ENCODE data around the gene ERVW-1. TPM values are rescaled to one million over a fixed set of nuclear protein-coding genes. Genes with fewer than 3 reads are reported as not detected.

ERVW-1 gene
- total and polyA plus RNA-seq, 4 experiments from 2014 or later: 0.12 TPM; not detected in 3

DNA sequence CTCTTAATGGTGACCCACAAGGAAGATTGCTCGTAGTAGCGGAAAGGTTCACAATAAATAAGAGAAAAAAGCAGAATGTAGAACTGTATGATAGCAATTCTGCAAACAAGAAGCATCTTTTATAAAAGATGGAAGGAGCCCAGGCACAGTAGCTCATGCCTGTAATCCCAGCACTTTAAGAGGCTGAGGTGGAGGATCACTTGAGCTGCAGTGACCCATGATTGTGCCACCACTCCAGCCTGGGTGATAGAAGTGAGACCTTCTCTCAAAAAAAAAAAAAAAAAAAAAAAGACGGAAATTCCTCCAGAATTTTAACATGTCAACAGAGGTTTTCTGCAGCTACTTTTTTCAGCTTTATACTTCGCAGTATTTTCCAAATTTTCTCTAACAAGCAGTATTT is 17.2 kb downstream of the ERVW-1 start:
- Mint-ChIP-seq H3K9me3 (no peaks in the 10 kb centered on the region), H3K4me3 (no peak overlapping the region), H3K36me3 (peaks cover 5 to 19% of the 10 kb centered on the region in 2 donors), H3K27me3 (no peaks in the 10 kb centered on the region), H3K27ac (no peak overlapping the region), H3K4me1 (peaks cover 0 to 2% (median 0%) of the 10 kb centered on the region in 4 donors)
- H3K36me3 ChIP-seq (ENCODE audit: insufficient read depth, low read length): peaks cover 5% of the 10 kb centered on the region
- no peaks in the 10 kb centered on the region for H3K4me1 ChIP-seq (ENCODE audit: insufficient read depth, low read length)
- CTCF ChIA-PET (ENCODE audit: partially characterized antibody): interaction anchor here (0.8 to 6.3 kb wide), 13 partner anchors 8 to 68 kb away, joined by 3 to 42 read pairs (median 6); partner anchors contain the start of genes GATAD1, PEX1 and RBM48
- POLR2A ChIA-PET (ENCODE audit: partially characterized antibody): interaction anchor here (1.6 kb wide), 1 partner anchor 12 kb away, joined by 5 read pairs; no protein-coding TSS in a partner anchor
- DNase-seq: no peak
- no peak overlapping the region for H3K27ac ChIP-seq (ENCODE audit: low read depth, low read length)
- no peaks in the 10 kb centered on the region for H3K9me3 ChIP-seq (ENCODE audit: control insufficient read depth in 1 of 2, low read length in 2 of 2)
- intact Hi-C loops (cut with micrococcal nuclease): loop anchor here (5.0 kb wide), 1 partner anchor 628 kb away; no protein-coding TSS in a partner anchor
- H3K27me3 ChIP-seq (ENCODE audit: insufficient read depth, low read length): no peaks in the 10 kb centered on the region
- no peak overlapping the region for H3K4me3 ChIP-seq (ENCODE audit: low read length in 2 of 2)

DNA sequence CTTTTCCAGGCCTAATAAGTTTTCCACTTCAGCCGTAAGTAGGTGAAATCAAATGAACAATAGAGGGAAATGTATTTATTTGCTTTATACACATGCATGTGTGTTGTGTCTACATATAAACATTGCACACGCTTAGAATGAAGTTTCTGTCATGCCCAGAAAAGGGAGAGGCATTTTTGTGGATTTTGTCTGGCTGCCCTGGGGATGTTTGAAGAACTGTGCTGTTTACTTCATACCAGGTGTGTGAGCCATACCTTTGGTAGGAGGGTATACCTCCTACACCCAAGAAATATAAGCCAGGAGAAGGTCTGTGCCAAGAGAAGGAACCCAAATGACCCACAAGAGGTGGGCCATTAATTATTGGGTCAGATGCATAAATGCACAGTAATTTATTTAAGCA is 17.6 kb downstream of the ERVW-1 start:
- H3K27ac ChIP-seq (ENCODE audit: low read depth, low read length): no peak overlapping the region
- no peak for DNase-seq
- H3K27me3 ChIP-seq (ENCODE audit: insufficient read depth, low read length): no peaks in the 10 kb centered on the region
- Mint-ChIP-seq H3K36me3 (peaks cover 5 to 21% of the 10 kb centered on the region in 2 donors), H3K4me3 (no peak overlapping the region), H3K4me1 (peaks cover 0 to 2% (median 0%) of the 10 kb centered on the region in 4 donors), H3K27ac (no peak overlapping the region), H3K9me3 (no peaks in the 10 kb centered on the region), H3K27me3 (no peaks in the 10 kb centered on the region)
- ChIA-PET POLR2A (ENCODE audit: partially characterized antibody) (interaction anchor here (1.6 kb wide), 1 partner anchor 11 kb away, joined by 5 read pairs; no protein-coding TSS in a partner anchor), CTCF (ENCODE audit: partially characterized antibody) (interaction anchor here (1.1 to 6.3 kb wide), 6 partner anchors 10 to 49 kb away, joined by 3 to 42 read pairs (median 11); partner anchors contain the start of gene GATAD1)
- peaks cover 5% of the 10 kb centered on the region for H3K36me3 ChIP-seq (ENCODE audit: insufficient read depth, low read length)
- H3K4me1 ChIP-seq (ENCODE audit: insufficient read depth, low read length): no peaks in the 10 kb centered on the region
- H3K4me3 ChIP-seq (ENCODE audit: low read length in 2 of 2): no peak overlapping the region
- no peaks in the 10 kb centered on the region for H3K9me3 ChIP-seq (ENCODE audit: control insufficient read depth in 1 of 2, low read length in 2 of 2)
- intact Hi-C loops (cut with micrococcal nuclease): loop anchor here (5.0 kb wide), 1 partner anchor 628 kb away; no protein-coding TSS in a partner anchor

DNA sequence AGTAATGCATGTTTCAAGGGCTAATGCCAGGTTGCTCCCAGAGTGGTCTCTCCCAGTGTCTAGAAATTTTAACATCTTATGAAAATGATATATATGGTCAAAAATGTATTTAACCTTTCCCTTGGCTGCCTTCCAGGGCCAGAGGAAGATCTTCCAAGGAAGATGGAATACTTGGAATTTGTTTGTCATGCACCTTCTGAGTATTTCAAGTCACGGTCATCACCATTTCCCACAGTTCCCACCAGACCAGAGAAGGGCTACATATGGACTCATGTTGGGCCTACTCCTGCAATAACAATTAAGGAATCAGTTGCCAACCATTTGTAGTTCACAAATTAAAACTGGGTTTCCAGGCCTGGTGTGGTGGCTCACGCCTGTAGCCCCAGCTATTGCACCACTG is 21.5 kb downstream of the ERVW-1 start:
- peaks cover 10% of the 10 kb centered on the region for H3K36me3 ChIP-seq (ENCODE audit: insufficient read depth, low read length)
- POLR2A ChIA-PET (ENCODE audit: partially characterized antibody): no interaction called here
- no peaks in the 10 kb centered on the region for H3K4me1 Mint-ChIP-seq
- intact Hi-C loops (cut with micrococcal nuclease): no loop called here
- no peaks in the 10 kb centered on the region for H3K4me1 ChIP-seq (ENCODE audit: insufficient read depth, low read length)
- no peak overlapping the region for H3K4me3 Mint-ChIP-seq
- no peak overlapping the region for H3K27ac ChIP-seq (ENCODE audit: low read depth, low read length)
- no peaks in the 10 kb centered on the region for H3K27me3 ChIP-seq (ENCODE audit: insufficient read depth, low read length)
- no peaks in the 10 kb centered on the region for H3K9me3 ChIP-seq (ENCODE audit: control insufficient read depth in 1 of 2, low read length in 2 of 2)
- H3K27me3 Mint-ChIP-seq: no peaks in the 10 kb centered on the region
- CTCF ChIA-PET (ENCODE audit: partially characterized antibody): interaction anchor here (0.9 to 6.3 kb wide), 2 partner anchors 9 kb away, joined by 3 to 42 read pairs; partner anchors contain the start of gene GATAD1
- no peaks in the 10 kb centered on the region for H3K9me3 Mint-ChIP-seq
- no peak overlapping the region for H3K4me3 ChIP-seq (ENCODE audit: low read length in 2 of 2)
- DNase-seq: no peak
- peaks cover 12 to 47% of the 10 kb centered on the region in 2 donors for H3K36me3 Mint-ChIP-seq
- H3K27ac Mint-ChIP-seq: no peak overlapping the region

DNA sequence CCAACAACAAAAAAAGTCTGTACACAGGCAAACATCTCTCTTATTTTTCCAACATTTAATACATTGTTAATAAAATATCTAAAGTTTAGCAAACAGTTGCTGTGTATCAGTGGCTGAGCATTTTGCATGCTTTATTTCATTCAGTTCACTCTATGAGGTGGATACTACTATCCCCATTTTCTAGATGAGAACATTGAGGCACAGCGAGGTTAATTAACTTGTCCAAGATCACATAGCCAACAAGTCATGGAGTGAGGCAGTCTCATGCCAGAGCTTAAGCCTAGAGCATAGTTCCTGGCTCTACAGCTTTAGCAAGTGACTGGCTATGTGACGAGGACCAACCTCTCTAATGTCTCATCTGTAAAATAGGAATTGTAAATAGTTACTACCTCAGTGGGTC is 26.1 kb downstream of the ERVW-1 start:
- Mint-ChIP-seq H3K27ac (no peak overlapping the region), H3K4me3 (no peak overlapping the region), H3K27me3 (no peaks in the 10 kb centered on the region), H3K36me3 (peaks cover 18 to 53% of the 10 kb centered on the region in 2 donors), H3K9me3 (no peaks in the 10 kb centered on the region), H3K4me1 (peaks cover 2 to 16% (median 10%) of the 10 kb centered on the region in 4 donors)
- no peak for DNase-seq
- intact Hi-C loops (cut with micrococcal nuclease): no loop called here
- H3K27ac ChIP-seq (ENCODE audit: low read depth, low read length): no peak overlapping the region
- ChIA-PET POLR2A (ENCODE audit: partially characterized antibody) (no interaction called here), CTCF (ENCODE audit: partially characterized antibody) (interaction anchor here (1.8 to 2.4 kb wide), 2 partner anchors 10 to 26 kb away, joined by 5 to 8 read pairs; no protein-coding TSS in a partner anchor)
- H3K9me3 ChIP-seq (ENCODE audit: control insufficient read depth in 1 of 2, low read length in 2 of 2): no peaks in the 10 kb centered on the region
- H3K4me1 ChIP-seq (ENCODE audit: insufficient read depth, low read length): peaks cover 13% of the 10 kb centered on the region
- H3K36me3 ChIP-seq (ENCODE audit: insufficient read depth, low read length): peaks cover 10% of the 10 kb centered on the region
- no peak overlapping the region for H3K4me3 ChIP-seq (ENCODE audit: low read length in 2 of 2)
- H3K27me3 ChIP-seq (ENCODE audit: insufficient read depth, low read length): no peaks in the 10 kb centered on the region

DNA sequence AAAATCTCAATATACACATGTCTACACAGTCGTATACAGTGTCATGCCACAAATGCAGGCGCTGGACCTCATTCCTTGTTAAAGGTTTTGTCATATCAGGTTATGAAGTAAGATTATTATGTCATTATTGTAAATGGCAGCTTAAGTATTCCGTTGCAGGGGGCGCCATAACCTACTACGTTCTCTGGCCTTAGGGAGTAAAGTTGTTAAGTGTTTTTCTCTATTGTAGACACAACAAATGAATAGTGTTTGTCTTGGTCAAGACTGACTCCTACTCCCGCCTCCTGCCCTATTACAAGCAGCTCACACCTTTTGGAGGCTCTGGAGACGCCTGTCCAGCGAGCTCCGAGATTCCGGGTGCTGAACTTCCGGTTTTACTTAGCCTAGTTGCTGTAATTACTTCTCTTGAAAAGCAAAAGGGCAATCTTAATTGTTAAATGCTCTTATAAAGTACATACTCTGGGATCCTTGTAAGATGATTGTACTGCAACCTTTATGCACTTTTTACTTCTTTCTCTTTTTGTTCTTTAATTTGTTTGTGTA is 29.5 kb downstream of the ERVW-1 start:
- peaks cover 16% of the 10 kb centered on the region for H3K4me1 ChIP-seq (ENCODE audit: insufficient read depth, low read length)
- H3K27me3 ChIP-seq (ENCODE audit: insufficient read depth, low read length): no peaks in the 10 kb centered on the region
- H3K4me3 Mint-ChIP-seq: peak overlapping the region; percentile 92 to 98 (median 94)
- DNase-seq: peak; percentile 72 to 78 (median 76)
- H3K27me3 Mint-ChIP-seq: no peaks in the 10 kb centered on the region
- H3K27ac ChIP-seq (ENCODE audit: low read depth, low read length): peak overlapping the region; percentile 97
- no peaks in the 10 kb centered on the region for H3K9me3 Mint-ChIP-seq
- POLR2A ChIA-PET (ENCODE audit: partially characterized antibody): interaction anchor here (0.6 to 4.6 kb wide), 16 partner anchors 10 to 784 kb away, joined by 3 to 63 read pairs (median 7); partner anchors contain the start of genes AKAP9, ANKIB1, CYP51A1 and FAM133B
- H3K36me3 Mint-ChIP-seq: peaks cover 9 to 23% of the 10 kb centered on the region in 2 donors
- intact Hi-C loops (cut with micrococcal nuclease): loop anchor here (1.0 to 10.0 kb wide), 8 partner anchors 142 to 1363 kb away; partner anchors contain the start of genes AKAP9, CYP51A1, FAM133B and MTERF1
- no peaks in the 10 kb centered on the region for H3K36me3 ChIP-seq (ENCODE audit: insufficient read depth, low read length)
- H3K4me1 Mint-ChIP-seq: peaks cover 7 to 24% (median 13%) of the 10 kb centered on the region in 4 donors
- CTCF ChIA-PET (ENCODE audit: partially characterized antibody): interaction anchor here (0.8 to 6.0 kb wide), 20 partner anchors 10 to 798 kb away, joined by 3 to 123 read pairs (median 6); partner anchors contain the start of genes ANKIB1, KRIT1, PEX1 and RBM48
- no peaks in the 10 kb centered on the region for H3K9me3 ChIP-seq (ENCODE audit: control insufficient read depth in 1 of 2, low read length in 2 of 2)
- H3K4me3 ChIP-seq (ENCODE audit: low read length in 2 of 2): peak overlapping the region; percentile 68 to 74
- H3K27ac Mint-ChIP-seq: peak overlapping the region; percentile 98 to 99 (median 98)

DNA sequence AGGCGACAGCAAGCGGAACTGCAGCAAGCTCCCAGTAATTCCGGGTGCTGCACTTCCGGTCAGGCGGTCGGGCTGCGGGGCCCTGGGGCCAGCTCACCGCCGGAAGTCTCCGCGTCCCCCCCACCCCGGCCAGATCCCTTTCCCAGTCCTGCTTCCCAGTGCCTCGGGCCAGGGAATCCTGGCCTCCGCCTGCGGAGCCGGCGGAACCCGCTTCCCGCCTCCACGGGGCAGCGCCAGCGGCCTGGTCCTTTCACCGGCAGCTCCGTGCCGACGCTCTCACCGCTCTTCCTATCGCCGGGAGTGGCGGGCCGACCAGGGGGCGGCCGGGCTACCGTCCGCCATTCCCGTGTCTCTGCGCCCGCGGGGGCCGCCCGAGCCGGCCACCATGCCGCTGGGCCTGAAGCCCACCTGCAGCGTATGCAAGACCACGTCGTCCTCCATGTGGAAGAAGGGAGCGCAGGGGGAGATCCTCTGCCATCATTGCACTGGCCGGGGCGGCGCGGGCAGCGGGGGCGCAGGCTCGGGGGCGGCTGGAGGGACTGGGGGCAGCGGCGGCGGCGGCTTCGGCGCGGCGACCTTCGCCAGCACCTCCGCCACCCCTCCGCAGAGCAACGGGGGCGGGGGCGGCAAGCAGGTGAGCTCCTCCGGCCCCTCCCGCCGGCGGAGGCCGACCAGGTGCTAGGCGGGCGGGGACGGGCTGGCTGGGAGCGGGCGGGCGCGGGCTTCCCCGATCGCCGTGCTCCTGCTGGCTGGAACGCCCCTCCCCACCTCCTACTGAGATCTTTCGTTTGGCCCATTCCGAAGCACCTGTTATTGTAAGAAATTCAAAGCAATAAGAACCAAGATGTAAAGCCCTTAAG is 30.2 kb downstream of the ERVW-1 start, which contains the start of gene GATAD1:
GATAD1 (plus strand) TSS at position 138 of the 860 bp plus-strand sequence; CDS start at position 386, 248 bp downstream.
- H3K27me3 ChIP-seq (ENCODE audit: insufficient read depth, low read length): no peaks in the 10 kb centered on the region
- peaks cover 16% of the 10 kb centered on the region for H3K4me1 ChIP-seq (ENCODE audit: insufficient read depth, low read length)
- H3K9me3 ChIP-seq (ENCODE audit: control insufficient read depth in 1 of 2, low read length in 2 of 2): no peaks in the 10 kb centered on the region
- Mint-ChIP-seq H3K27me3 (no peaks in the 10 kb centered on the region), H3K27ac (peak within 1 kb of the TSS; percentile 98 to 99 (median 98)), H3K4me1 (peaks cover 7 to 24% (median 13%) of the 10 kb centered on the region in 4 donors), H3K4me3 (peak within 1 kb of the TSS; percentile 92 to 98 (median 94)), H3K9me3 (no peaks in the 10 kb centered on the region), H3K36me3 (peaks cover 6 to 19% of the 10 kb centered on the region in 2 donors)
- no peaks in the 10 kb centered on the region for H3K36me3 ChIP-seq (ENCODE audit: insufficient read depth, low read length)
- peak within 1 kb of the TSS; percentile 68 to 74 for H3K4me3 ChIP-seq (ENCODE audit: low read length in 2 of 2)
- POLR2A ChIA-PET (ENCODE audit: partially characterized antibody): interaction anchor here (0.6 to 4.6 kb wide), 21 partner anchors 11 to 784 kb away, joined by 3 to 63 read pairs (median 6); partner anchors contain the start of genes AKAP9, ANKIB1, CDK6 and CYP51A1
- H3K27ac ChIP-seq (ENCODE audit: low read depth, low read length): peak within 1 kb of the TSS; percentile 97
- DNase-seq: peak; percentile 81 to 86 (median 84)
- intact Hi-C loops (cut with micrococcal nuclease): loop anchor here (1.0 to 10.0 kb wide), 12 partner anchors 23 to 1363 kb away; partner anchors contain the start of genes AKAP9, CYP51A1, FAM133B and LRRD1
- CTCF ChIA-PET (ENCODE audit: partially characterized antibody): interaction anchor here (0.7 to 6.0 kb wide), 30 partner anchors 10 to 799 kb away, joined by 3 to 123 read pairs (median 4); partner anchors contain the start of genes ANKIB1, KRIT1, LRRD1 and MTERF1

Measured in CD4-positive, alpha-beta memory T cell (primary cell).